D721Med (cell line): ENCODE data around the gene CACNB1.
A peak's percentile ranks its signal among the peaks of the same experiment; 100 is the strongest.

Experiments used
- DNase-seq: peaks from one replicate; pipeline ENCODE4 v3.0.0; 2011; ENCODE audit warnings: low spot score; ENCODE audit not compliant: insufficient read length
- FAIRE-seq: peaks from 2 replicates; lab custom pipeline; 2011; peaks lifted over from hg19 to GRCh38; lab: Jason Lieb, UNC
- TF ChIP-seq, protein P1 (sequence below): IDR thresholded peaks from 2 replicates; pipeline ENCODE4 v1.5.1; 2012; ENCODE audit warnings: mild to moderate bottlenecking, control low read depth; ENCODE audit not compliant: insufficient read depth; ENCODE audit errors: missing control alignments

Gene CACNB1

DNA sequence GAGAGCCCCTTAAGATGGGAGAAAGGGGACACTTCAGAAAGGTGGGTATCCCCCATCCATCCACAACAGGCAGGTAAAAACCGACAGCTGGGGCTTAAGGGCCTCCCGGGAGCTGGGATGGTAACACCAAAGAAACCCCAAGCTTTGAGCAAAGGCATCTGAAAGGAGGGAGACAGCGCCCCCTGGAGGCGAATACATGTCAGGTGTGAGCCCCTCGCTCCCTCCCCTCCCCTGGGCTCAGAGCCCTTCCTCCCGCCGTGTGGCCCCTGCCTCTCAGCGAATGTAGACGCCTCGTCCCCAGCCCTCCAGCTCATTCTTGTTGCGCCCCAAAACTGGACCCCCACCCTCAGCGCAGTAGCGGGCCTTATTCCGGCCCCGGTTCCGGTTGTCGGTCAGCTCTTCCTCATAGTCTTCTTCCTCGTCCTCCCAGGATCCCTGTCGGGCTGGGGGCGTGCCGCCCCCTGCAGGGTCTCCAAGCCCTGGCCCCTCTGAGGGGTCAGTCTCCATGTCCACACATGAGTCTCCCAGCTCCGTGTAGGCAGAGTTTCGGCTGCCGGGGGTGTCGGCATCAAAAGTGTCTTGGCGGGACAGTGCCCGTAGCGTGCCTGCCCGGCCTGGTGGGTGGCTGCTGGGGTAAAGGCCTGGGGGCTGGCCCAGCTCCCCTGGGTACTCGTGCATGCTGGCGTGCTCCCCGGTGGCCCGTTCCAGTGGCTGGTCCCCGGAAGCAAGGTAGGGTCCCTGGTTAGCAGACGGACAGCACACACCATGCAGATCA, 22.4 kb downstream of the CACNB1 start:
- DNase-seq (peak; percentile 96), FAIRE-seq (no peak)
- TF ChIP-seq, protein P1, sequence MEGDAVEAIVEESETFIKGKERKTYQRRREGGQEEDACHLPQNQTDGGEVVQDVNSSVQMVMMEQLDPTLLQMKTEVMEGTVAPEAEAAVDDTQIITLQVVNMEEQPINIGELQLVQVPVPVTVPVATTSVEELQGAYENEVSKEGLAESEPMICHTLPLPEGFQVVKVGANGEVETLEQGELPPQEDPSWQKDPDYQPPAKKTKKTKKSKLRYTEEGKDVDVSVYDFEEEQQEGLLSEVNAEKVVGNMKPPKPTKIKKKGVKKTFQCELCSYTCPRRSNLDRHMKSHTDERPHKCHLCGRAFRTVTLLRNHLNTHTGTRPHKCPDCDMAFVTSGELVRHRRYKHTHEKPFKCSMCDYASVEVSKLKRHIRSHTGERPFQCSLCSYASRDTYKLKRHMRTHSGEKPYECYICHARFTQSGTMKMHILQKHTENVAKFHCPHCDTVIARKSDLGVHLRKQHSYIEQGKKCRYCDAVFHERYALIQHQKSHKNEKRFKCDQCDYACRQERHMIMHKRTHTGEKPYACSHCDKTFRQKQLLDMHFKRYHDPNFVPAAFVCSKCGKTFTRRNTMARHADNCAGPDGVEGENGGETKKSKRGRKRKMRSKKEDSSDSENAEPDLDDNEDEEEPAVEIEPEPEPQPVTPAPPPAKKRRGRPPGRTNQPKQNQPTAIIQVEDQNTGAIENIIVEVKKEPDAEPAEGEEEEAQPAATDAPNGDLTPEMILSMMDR: peak; percentile 93

- DNase-seq (no peak), FAIRE-seq (no peak)
- TF ChIP-seq, protein P1: no peak
These were observed 23.8 kb downstream of the CACNB1 start for GRCh38 chr17:39173526-39174274.

GRCh38 chr17:39173080-39173479, 24.4 kb downstream of the CACNB1 start:
- TF ChIP-seq, protein P1: no peak
- DNase-seq: no peak
- FAIRE-seq: no peak

GRCh38 chr17:39171933-39172332, 25.5 kb downstream of the CACNB1 start:
- DNase-seq: no peak
- TF ChIP-seq, protein P1: no peak
- FAIRE-seq: no peak

DNA sequence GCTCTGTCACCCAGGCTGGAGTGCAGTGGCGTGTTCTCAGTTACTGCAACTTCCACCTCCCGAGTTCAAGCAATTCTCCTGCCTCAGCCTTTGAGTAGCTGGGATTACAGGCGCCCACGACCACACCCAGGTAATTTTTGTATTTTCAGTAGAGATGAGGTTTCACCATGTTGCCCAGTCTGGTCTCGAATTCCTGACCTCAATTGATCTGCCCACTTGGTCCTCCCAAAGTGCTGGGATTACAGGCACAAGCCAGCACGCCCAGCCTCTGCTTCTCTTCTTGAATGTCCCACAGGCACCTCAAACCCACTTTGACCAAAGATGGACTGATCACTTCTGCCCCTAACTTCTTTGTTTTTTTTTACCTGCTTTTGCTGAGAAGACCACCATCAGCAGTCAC, 26.9 kb downstream of the CACNB1 start:
- FAIRE-seq (no peak), DNase-seq (no peak)
- TF ChIP-seq, protein P1: no peak

DNA sequence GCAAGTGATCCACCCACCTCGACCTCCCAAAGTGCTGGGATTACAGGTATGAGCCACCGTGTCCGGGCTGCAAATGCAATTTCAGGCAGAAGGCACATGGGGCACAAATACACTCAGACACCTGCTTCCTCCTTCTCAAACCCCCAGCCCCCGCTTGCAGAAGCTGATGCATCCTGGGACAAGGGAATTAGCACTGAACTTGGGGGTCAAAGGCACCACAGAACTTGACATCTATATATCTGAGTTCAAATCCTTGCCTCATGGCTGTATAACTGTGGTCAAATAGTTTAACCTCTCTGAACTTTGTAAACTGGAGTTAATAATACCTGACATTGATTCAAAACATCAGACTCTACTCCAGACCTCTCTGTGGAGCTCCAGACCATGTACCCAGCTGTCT, 27.4 kb downstream of the CACNB1 start:
- FAIRE-seq (no peak), DNase-seq (no peak)
- TF ChIP-seq, protein P1: no peak
